Neuron (in vitro differentiated cells): ENCODE results near the gene MTA1.
A peak's percentile ranks its signal among the peaks of the same experiment; 100 is the strongest.

Experiments
- H2AFZ ChIP-seq: one replicate; pipeline ENCODE4 v1.6.1; 2013; ENCODE audit warnings: low read depth, mild to moderate bottlenecking, inconsistent platforms, low read length, moderate library complexity
- H3K27me3 ChIP-seq: one replicate; pipeline ENCODE4 v1.6.1; 2013; ENCODE audit warnings: low read length; ENCODE audit not compliant: insufficient read depth
- H3K36me3 ChIP-seq: one replicate; pipeline ENCODE4 v1.6.1; 2013; ENCODE audit warnings: low read length; ENCODE audit not compliant: insufficient read depth
- H3K4me1 ChIP-seq: one replicate; pipeline ENCODE4 v1.6.1; 2013; ENCODE audit warnings: low read length; ENCODE audit not compliant: insufficient read depth
- H3K4me3 ChIP-seq: 2 replicates; pipeline ENCODE4 v1.5.1; 2013; ENCODE audit warnings: mild to moderate bottlenecking, low read length, moderate library complexity
- H3K9me3 ChIP-seq: one replicate; pipeline ENCODE4 v1.6.1; 2013; ENCODE audit warnings: low read length

MTA1 gene

DNA sequence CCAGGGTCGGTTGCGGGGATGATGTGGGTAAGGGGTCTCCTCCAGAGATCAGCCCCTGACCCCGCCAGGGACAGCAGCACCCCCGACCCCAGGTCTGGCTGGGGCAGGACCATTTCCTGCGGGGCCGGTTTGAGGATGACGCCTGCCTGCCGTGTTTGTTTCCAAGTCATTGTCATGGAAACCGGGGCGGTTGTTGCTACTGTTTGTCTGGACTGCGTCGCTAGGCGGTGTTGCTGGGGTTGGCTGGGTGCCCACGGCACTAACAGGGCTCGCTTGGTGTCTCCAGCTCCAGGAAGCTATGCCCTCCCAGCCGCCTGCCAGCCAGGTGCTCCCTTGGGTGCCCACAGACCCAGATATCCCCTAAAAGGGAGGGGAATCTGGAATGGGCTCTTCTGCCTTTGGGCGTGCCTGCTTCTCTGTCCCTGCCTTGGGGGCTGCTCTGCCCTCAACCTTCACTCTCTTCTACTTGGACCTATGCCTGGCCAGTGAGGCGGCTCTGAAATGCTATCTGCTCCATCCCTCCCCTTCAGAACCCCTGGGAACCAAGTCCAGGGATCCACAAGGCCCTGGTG lies 62.3 kb downstream of the MTA1 start:
- H3K36me3 ChIP-seq, result peaks cover 9% of the 10 kb centered on the region
- H3K4me3 ChIP-seq, result no peak overlapping the region
- H3K27me3 ChIP-seq, result no peaks in the 10 kb centered on the region
- H3K4me1 ChIP-seq, result peaks cover 62% of the 10 kb centered on the region
- H2AFZ ChIP-seq, result no peak overlapping the region
- H3K9me3 ChIP-seq, result no peaks in the 10 kb centered on the region

DNA sequence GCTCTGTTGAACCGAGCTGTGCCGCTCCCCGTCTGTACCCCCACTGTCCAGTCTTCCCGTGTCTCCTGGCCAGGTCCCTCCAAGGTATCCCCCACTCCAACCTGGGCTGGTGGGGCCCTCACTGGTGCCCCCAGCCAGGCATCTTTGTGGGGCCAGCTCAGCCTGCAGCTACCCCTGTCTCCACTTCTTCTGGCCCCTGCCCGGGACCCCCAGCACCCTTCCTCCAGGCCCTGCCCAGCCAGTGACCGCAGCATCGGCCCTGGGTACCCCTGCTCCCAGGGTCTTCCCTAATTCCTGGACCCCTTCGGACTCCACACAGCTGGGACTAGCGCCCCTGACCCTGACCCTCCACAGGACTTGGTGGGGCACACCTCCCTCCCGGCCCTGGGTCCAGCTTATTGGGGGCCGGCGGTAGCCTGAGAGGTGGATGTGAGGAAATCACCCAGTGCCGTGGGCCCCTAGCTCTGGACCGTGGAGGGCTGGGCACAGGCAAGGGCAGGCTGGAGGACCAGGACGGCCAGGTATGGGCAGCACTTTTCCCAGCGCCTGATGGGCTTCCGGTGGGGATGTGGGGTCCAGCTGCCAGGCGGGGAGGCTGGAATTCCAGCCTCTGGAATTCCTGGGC lies 63.0 kb downstream of the MTA1 start:
- H3K27me3 ChIP-seq, result no peaks in the 10 kb centered on the region
- no peak overlapping the region for H2AFZ ChIP-seq
- peaks cover 9% of the 10 kb centered on the region for H3K36me3 ChIP-seq
- H3K4me1 ChIP-seq, result peaks cover 57% of the 10 kb centered on the region
- H3K9me3 ChIP-seq, result no peaks in the 10 kb centered on the region
- no peak overlapping the region for H3K4me3 ChIP-seq

DNA sequence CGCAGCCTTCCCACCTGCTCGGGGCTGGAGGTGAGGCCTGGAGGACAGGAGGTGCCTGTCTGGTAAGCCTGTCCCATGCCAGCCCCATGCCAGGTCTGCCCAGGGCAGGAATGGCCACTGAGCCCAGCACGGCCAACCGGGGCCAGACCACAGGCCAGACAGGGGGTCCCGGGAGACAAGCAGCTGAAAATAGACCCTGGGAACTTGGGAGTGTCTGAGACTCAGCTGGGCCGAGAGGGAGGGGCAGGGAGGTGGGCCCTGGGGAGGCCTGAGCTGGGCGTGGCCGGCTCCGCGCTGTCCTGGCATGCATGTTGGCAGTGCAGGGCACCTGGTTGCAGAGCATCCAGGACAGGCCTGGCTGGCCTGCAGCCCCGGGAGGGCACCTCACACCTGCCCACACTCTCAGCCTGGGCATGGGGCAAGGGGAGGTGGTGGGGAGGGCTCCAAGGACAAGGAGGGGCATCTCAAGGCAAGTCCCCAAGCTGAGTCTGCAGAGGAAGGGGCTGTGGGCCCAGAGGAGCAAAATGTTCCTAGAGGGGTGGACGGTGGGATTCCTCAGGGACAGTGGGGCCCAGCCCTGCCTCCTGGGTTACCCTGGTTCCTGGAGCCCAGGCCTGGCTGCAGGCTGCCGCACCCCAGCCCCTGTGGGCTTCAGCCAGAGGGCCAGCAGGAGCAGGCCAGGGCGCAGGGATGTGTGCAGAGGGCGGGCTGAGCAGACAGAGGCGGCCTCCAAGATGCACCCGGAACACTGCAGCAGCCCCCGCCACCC lies 63.9 kb downstream of the MTA1 start:
- Histone ChIP-seq H2AFZ (no peak overlapping the region), H3K4me1 (peaks cover 64% of the 10 kb centered on the region), H3K36me3 (peaks cover 9% of the 10 kb centered on the region), H3K9me3 (no peaks in the 10 kb centered on the region), H3K4me3 (no peak overlapping the region), H3K27me3 (no peaks in the 10 kb centered on the region)

DNA sequence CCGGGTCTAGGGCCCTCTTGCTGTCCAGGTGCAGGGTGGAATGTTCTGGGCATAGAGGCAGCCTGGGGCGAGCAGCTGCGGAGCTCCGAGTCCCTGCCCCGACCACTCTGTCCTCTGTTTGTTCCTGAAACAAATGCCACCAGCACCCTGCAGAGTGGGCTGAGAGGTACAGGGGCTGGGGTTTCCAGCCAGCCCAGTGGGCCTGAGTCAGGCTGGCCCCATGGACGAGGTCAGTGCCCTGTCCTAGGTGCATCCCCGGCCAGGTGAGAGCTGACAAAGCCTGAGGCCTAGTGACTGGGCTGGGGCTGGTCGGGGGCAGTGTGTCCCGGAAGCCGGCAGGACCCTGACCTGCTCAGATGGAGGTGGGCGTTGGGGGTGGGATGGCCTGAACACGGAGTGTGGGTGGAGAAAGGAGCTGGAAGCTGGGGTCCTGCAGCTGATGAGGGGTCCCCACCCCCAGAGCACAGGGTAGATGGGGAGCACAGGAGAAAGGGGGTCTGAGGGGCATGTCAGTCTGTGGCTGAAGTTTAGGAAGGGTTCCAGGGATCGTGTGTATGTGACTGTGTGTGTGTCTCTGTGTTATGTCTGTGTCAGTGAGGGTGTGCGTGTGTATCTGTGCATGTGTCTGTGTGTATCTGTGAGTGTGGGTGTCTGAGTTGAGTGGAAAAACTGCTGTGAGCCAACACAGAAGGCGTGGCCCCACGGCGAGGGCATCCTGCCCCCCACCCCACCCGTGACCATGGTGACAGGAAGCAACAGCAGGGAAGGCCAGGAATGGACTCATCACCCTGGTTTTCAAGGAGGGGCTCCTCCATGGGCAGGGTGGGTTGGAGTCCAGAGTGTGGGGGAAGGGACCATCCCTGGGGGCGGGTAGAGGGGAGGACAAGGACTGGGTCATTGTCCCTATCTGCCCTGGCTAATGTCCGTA lies 64.7 kb downstream of the MTA1 start:
- Histone ChIP-seq H3K9me3 (no peaks in the 10 kb centered on the region), H3K4me3 (no peak overlapping the region), H3K36me3 (peaks cover 7% of the 10 kb centered on the region), H2AFZ (no peak overlapping the region), H3K27me3 (no peaks in the 10 kb centered on the region), H3K4me1 (peaks cover 73% of the 10 kb centered on the region)

DNA sequence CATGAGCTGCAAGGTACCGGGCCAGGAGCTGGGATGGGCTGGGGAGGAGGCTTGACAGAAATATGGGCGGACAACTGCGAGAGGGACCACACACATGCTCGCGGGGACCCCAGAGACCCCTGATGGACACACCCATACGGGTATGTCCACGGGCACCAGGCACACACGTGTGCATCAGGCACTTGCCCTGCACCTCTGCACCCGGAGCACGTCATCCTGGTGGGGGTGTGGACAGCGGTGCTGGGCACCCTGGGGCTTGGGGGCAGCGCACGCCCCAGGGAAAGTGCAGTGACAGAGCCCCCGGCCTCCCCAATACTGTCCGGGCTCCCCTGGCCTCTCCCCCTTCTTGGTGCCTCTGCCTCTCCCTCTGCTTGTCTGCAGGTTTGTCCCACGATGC lies 65.4 kb downstream of the MTA1 start:
- H3K36me3 ChIP-seq, result peaks cover under 1% of the 10 kb centered on the region
- H3K27me3 ChIP-seq, result no peaks in the 10 kb centered on the region
- peaks cover 76% of the 10 kb centered on the region for H3K4me1 ChIP-seq
- H3K4me3 ChIP-seq, result no peak overlapping the region
- H3K9me3 ChIP-seq, result no peaks in the 10 kb centered on the region
- no peak overlapping the region for H2AFZ ChIP-seq

DNA sequence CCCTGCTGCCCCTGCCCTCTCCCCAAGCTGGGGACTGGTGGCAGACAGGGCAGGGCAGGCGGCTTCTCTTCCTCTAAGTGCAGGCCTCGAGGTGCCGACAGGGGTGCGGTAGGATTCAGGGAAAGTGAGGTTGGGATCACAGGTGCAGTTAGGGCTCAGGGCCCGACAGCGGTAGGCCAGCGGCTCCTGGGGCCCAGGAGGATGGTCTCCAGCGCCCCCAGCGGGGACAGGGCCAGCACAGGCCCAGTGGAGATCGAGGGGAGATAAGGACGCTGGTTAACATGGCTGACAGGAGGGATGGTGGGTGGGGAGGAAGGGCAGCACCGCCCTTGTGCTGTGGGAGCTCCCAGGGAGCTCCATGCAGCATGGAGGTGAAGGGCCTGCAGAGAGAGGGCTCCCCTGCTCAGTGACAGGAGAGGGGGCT lies 66.1 kb downstream of the MTA1 start:
- H3K4me1 ChIP-seq, result peaks cover 71% of the 10 kb centered on the region
- H3K27me3 ChIP-seq, result no peaks in the 10 kb centered on the region
- no peak overlapping the region for H2AFZ ChIP-seq
- no peaks in the 10 kb centered on the region for H3K9me3 ChIP-seq
- H3K4me3 ChIP-seq, result no peak overlapping the region
- H3K36me3 ChIP-seq, result no peaks in the 10 kb centered on the region

DNA sequence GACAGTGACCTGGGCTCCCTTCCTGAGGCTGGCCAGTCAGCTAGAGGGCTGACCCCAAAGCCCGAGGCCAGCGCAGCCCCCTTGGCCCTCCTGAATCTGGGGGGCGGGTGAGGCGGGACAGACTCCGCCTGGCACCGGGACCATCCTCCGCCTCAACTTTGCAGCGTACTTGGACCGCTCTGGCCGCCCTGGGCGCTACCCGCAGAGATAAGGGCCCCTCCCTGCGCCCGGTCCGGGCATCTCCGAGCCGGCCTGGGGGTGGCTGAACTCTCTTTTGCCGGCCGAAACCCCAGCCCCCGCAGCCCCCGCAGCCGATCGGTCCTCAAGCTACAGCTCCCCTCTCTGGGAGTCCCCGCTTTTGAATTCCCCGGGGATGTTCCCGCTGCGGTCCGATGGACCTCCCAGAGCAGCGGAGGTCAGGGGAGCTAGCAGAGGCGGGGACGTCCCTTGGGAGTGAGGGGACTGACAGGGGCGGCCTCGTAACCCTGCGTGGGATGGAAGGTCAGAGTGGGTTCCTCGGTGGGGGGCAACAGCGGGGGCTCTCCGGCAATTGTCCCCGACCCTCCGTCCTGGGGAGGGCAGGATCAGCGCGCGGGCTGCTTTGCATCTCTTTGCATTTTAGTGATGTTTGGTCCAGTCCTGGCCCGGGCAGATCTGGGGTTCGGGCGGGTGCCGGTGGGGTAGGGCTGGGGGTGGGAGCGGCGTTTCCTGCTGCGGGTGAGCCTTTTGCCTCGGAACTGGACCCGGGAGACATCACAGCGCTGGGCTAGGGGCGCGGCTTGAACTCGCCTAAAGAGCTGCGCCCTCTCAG lies 66.7 kb downstream of the MTA1 start, which contains the start of gene CRIP1:
Gene CRIP1, plus strand, starts transcription at position 724 of the 811 bp plus-strand sequence. CDS start 374 bp downstream, outside the sequence.
- Histone ChIP-seq H3K4me1 (peaks cover 67% of the 10 kb centered on the region), H3K36me3 (no peaks in the 10 kb centered on the region), H3K4me3 (no peak within 1 kb of the TSS), H2AFZ (no peak within 1 kb of the TSS), H3K27me3 (no peaks in the 10 kb centered on the region), H3K9me3 (no peaks in the 10 kb centered on the region)

DNA sequence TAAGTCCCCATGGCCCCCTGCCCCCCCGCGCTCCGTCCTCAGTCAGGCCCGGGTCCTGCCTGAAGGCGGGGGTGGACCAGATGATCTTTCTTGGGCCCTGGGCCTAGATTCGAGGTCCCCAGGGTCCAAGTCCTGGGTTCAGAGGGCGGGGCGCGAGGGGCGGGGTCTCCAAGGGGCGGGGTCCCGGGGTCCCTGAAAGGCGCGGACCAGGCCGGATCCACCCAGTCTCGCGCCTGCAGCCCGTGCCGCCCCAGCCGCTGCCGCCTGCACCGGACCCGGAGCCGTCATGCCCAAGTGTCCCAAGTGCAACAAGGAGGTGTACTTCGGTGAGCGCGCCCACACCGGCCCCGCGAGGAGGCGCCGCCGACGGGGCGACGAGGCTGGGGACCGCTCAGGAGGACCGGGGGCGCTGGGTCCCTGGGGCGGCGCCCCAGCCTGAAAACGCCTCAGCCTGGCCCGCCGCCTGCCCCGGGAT lies 67.4 kb downstream of the MTA1 start:
- Histone ChIP-seq H3K4me1 (peaks cover 61% of the 10 kb centered on the region), H3K4me3 (no peak overlapping the region), H2AFZ (no peak overlapping the region), H3K9me3 (no peaks in the 10 kb centered on the region), H3K27me3 (no peaks in the 10 kb centered on the region), H3K36me3 (no peaks in the 10 kb centered on the region)

DNA sequence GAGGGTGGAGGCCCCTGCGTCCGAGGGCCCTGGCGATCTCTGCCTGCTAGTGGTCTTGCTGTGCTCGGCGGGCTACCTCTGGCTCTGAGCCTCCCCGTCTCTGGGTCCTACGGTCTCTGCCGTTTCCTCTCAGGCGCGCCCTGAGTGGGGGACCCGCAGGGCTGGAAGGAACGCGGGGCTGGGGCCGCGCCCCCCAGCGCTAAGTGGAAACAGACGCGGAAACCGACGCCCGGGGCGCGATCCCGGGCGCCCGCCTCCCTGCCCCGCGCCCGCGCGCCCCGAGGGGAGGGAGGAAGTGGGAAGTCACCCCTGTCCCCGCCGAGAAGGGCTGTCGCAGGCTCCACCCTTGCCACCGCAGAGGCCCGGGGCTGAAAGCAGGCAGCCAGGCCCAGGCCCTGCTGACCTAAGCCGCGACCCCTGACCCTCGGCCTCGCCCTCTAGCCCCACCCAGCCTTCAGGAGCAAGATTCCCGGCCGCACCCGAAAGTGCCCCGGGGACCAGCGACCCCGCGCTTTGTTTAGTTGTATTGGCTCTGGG lies 67.9 kb downstream of the MTA1 start:
- no peak overlapping the region for H3K4me3 ChIP-seq
- H3K27me3 ChIP-seq, result no peaks in the 10 kb centered on the region

DNA sequence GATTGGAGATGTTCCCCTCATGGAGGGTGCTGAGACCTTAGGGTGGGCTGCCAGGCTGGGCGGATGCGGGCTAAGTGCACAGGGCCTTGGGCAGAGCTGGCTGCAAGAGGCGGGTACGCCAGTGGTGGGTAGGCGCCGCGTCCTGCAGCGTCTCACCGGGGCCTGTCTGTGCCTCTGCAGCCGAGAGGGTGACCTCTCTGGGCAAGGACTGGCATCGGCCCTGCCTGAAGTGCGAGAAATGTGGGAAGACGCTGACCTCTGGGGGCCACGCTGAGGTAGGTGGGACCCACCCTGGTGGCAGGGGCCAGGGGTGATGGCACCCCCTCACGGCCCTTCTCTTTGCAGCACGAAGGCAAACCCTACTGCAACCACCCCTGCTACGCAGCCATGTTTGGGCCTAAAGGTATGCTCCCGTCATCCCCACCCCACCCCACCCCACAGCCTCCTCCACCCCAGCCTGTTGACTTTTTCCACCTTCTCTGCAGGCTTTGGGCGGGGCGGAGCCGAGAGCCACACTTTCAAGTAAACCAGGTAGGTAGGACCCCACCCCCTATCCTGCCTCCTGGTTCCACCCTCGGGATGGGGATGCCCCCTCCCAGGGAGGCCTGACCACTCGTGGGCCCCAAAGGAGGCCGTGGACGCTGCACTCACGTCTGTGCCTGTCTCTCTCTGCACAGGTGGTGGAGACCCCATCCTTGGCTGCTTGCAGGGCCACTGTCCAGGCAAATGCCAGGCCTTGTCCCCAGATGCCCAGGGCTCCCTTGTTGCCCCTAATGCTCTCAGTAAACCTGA lies 68.6 kb downstream of the MTA1 start:
- Histone ChIP-seq H3K4me1 (peaks cover 50% of the 10 kb centered on the region), H3K27me3 (no peaks in the 10 kb centered on the region), H3K36me3 (no peaks in the 10 kb centered on the region), H3K4me3 (no peak overlapping the region), H3K9me3 (no peaks in the 10 kb centered on the region), H2AFZ (no peak overlapping the region)

More for the DNA sequence above, 67.9 kb downstream of the MTA1 start:
- Histone ChIP-seq H3K36me3 (no peaks in the 10 kb centered on the region), H3K9me3 (no peaks in the 10 kb centered on the region), H2AFZ (no peak overlapping the region), H3K4me1 (peaks cover 56% of the 10 kb centered on the region)

DNA sequence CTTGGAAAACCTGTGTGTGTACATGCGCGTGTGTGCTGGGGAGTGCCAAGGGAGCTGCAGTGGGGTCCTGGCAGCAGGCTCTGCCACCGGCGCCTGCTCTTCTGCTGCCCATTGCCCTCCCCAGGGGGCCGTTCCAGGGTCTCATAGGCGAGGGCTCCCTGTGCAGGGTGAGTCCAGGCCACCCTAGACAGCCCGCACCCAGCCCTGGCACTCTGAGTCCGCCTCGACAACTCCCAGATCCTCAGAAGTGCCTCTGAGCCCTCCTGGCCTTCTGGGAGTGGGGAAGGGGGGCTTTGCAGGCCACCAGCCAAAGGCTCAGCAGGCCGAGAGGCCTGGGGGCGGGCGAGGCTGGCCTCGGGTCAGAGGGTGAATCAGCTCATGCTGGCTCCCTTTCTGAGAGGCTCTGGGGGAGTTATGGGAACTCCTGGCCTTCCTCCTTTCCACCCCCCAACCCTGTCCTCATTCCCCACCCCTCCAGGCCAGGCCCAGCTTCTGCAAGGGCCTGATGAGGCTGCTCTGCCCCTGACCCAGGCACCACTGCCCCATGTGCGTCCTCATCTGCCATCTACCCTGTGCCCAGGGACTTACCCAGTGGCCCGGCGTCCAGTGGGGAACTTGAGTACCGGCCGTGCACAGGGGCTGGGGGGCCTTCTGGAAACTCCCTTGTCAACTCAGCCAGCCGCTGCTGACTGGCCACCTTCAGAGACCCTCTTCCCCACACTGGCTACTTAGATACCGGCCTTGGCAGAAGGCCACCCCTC lies 69.3 kb downstream of the MTA1 start:
- Histone ChIP-seq H3K4me3 (peak overlapping the region; percentile 60), H3K27me3 (no peaks in the 10 kb centered on the region), H3K36me3 (no peaks in the 10 kb centered on the region), H3K9me3 (no peaks in the 10 kb centered on the region), H2AFZ (no peak overlapping the region), H3K4me1 (peaks cover 42% of the 10 kb centered on the region)
